ENCODE results near the gene GAL3ST2. TPM values are rescaled to one million over a fixed set of nuclear protein-coding genes. Genes with fewer than 3 reads are reported as not detected.

The GAL3ST2 gene
- total RNA-seq, 1 donor from 2014 or later, result 0.84 TPM

DNA sequence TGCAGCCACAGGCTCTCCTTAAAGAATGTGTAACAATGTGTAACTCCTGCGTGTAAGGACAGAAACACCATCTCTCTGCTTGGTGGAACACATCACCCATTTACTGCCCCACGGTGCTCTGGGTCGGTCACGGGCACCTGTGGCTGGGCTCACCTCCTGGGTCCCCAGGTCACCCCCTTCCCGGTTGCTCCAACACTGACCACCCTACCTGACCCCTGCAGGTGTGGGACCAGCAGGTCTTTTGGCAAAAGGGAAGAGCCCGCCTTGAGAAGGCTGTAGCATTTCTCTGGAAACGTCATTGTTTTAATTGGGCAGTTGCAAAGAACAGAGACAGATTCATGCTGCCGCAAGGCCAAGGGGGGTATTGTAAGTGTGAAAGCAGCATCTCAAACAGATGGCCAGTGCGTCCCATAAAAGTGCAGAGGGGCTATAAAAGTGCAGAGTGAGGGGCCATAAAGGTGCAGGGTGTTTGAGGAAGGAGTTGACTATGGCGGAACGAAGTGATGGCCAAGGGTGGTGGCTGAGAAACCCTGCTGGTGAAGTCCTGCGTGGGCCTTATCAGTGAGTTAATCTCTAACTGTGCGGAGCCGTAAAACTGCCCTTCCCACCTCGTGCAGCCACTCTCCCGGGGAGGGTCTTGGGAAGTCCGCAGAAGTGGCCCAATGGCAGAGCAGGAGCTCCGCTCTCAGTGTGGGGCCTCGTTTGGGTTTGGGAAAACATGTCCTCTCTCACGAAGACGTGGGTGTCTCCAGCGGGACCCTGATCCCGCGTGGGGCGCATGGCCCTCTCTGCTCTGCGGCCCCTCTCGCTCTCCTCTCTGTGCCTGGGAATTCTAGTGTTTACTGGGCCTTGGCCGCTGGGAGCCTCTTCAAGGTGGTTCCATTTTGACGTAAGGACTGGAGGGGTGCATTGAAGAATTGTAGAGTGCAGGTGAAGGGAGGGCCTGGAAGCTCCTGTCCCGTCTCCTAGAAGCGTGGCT lies 18.7 kb downstream of the GAL3ST2 start:
- no peaks in the 10 kb centered on the region for H3K36me3 Mint-ChIP-seq (ENCODE audit: insufficient read depth)
- TF ChIP-seq, protein P1, sequence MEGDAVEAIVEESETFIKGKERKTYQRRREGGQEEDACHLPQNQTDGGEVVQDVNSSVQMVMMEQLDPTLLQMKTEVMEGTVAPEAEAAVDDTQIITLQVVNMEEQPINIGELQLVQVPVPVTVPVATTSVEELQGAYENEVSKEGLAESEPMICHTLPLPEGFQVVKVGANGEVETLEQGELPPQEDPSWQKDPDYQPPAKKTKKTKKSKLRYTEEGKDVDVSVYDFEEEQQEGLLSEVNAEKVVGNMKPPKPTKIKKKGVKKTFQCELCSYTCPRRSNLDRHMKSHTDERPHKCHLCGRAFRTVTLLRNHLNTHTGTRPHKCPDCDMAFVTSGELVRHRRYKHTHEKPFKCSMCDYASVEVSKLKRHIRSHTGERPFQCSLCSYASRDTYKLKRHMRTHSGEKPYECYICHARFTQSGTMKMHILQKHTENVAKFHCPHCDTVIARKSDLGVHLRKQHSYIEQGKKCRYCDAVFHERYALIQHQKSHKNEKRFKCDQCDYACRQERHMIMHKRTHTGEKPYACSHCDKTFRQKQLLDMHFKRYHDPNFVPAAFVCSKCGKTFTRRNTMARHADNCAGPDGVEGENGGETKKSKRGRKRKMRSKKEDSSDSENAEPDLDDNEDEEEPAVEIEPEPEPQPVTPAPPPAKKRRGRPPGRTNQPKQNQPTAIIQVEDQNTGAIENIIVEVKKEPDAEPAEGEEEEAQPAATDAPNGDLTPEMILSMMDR (IDR thresholded peaks at IDR 0.05; ENCODE audit: unreplicated experiment), result no peak
- H3K9me3 Mint-ChIP-seq (ENCODE audit: low read depth), result peaks cover 13% of the 10 kb centered on the region
- peaks cover 2% of the 10 kb centered on the region for H3K27me3 Mint-ChIP-seq
- no peak overlapping the region for H3K4me3 Mint-ChIP-seq (ENCODE audit: low read depth)
- H3K4me1 Mint-ChIP-seq (ENCODE audit: low read depth), result no peaks in the 10 kb centered on the region
- no peak for DNase-seq (ENCODE audit: low spot score, unreplicated experiment)
- no peak overlapping the region for H3K27ac Mint-ChIP-seq

DNA sequence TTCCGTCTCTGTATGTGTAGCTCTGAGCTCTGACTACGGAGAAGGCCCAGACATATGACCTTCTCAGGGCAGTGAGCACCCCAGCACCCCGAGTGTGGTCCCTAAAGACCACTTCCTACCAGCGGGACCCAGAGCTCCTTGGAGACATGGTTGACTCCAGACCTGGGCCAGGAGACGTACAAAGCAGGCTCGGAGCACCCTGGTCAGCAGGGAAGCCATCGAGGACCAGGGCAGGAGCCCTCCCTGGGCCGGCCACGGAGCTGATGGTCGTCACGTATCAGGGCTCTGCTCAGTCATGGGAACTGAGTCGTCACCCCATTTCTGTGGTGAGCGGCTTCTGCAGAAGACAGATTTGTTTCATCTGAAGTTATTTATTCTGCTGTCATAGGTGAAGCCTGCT lies 19.6 kb downstream of the GAL3ST2 start:
- Mint-ChIP-seq H3K4me3 (ENCODE audit: low read depth) (no peak overlapping the region), H3K27me3 (peaks cover 5% of the 10 kb centered on the region), H3K36me3 (ENCODE audit: insufficient read depth) (no peaks in the 10 kb centered on the region), H3K27ac (no peak overlapping the region), H3K4me1 (ENCODE audit: low read depth) (no peaks in the 10 kb centered on the region), H3K9me3 (ENCODE audit: low read depth) (peaks cover 5% of the 10 kb centered on the region)
- no peak for DNase-seq (ENCODE audit: low spot score, unreplicated experiment)
- TF ChIP-seq, protein P1 (IDR thresholded peaks at IDR 0.05; ENCODE audit: unreplicated experiment), result no peak

DNA sequence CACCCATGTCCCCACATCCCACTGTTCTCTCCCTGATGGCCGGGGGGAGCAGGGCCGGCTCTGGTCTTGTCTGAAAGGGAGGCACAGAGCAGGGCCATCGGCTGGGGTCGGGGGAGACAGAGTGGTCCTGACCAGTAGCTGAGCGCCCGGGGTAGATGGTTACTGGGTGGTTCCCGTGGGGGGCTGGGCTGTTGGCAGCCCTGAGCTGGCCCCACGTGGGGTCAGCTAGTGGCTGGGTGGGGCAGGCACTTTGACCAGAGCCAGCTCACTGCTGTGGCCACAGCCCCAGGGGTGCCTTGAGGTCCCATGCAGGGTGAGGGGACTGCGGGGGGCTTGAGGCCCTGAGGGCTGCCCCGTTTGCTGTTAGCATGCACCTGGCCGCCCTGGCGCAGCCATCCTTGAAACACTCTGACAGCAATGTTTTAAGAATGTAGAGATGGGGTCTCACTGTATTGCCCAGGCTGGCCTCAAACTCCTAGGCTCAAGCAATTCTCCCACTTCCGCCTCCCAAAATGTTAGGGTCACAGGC lies 20.1 kb downstream of the GAL3ST2 start:
- peaks cover 5% of the 10 kb centered on the region for H3K9me3 Mint-ChIP-seq (ENCODE audit: low read depth)
- H3K4me3 Mint-ChIP-seq (ENCODE audit: low read depth), result no peak overlapping the region
- H3K4me1 Mint-ChIP-seq (ENCODE audit: low read depth), result no peaks in the 10 kb centered on the region
- H3K27ac Mint-ChIP-seq, result no peak overlapping the region
- H3K36me3 Mint-ChIP-seq (ENCODE audit: insufficient read depth), result no peaks in the 10 kb centered on the region
- TF ChIP-seq, protein P1 (IDR thresholded peaks at IDR 0.05; ENCODE audit: unreplicated experiment), result no peak
- peaks cover 5% of the 10 kb centered on the region for H3K27me3 Mint-ChIP-seq
- DNase-seq (ENCODE audit: low spot score, unreplicated experiment), result no peak

DNA sequence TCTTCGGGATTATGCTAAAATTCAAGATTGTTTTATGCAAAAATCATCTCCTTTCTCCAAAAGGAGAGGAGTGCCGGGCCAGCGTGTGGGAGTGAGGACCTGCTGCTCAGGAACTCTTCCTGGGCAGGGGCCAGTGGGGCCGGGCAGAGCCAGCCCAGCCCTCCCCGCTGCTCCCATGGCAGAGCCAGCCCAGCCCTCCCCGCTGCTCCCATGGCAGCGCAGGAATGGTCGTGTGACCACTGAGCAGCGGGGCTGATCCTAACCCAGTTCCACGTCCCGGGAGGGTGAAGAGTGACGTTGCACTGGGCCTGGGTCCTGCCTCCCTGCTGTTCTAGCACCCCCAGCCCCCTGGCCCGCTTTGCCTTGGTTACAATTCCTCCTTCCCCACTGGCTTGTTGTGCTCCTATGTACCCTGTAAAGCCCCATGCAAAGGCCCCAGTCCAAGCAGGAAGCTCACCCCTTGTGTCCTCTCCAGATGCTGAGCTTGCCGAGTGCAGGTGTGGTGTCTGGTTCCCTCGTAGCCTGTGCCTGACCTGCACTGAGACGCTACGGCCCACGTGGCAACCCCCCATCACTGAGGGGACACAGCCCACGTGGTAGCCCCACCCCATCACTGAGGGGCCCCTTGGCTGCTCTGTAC lies 20.9 kb downstream of the GAL3ST2 start:
- no peak overlapping the region for H3K4me3 Mint-ChIP-seq (ENCODE audit: low read depth)
- TF ChIP-seq, protein P1 (IDR thresholded peaks at IDR 0.05; ENCODE audit: unreplicated experiment), result no peak
- H3K27ac Mint-ChIP-seq, result no peak overlapping the region
- H3K4me1 Mint-ChIP-seq (ENCODE audit: low read depth), result no peaks in the 10 kb centered on the region
- H3K27me3 Mint-ChIP-seq, result peaks cover 5% of the 10 kb centered on the region
- no peaks in the 10 kb centered on the region for H3K36me3 Mint-ChIP-seq (ENCODE audit: insufficient read depth)
- H3K9me3 Mint-ChIP-seq (ENCODE audit: low read depth), result peaks cover 5% of the 10 kb centered on the region
- DNase-seq (ENCODE audit: low spot score, unreplicated experiment), result no peak

DNA sequence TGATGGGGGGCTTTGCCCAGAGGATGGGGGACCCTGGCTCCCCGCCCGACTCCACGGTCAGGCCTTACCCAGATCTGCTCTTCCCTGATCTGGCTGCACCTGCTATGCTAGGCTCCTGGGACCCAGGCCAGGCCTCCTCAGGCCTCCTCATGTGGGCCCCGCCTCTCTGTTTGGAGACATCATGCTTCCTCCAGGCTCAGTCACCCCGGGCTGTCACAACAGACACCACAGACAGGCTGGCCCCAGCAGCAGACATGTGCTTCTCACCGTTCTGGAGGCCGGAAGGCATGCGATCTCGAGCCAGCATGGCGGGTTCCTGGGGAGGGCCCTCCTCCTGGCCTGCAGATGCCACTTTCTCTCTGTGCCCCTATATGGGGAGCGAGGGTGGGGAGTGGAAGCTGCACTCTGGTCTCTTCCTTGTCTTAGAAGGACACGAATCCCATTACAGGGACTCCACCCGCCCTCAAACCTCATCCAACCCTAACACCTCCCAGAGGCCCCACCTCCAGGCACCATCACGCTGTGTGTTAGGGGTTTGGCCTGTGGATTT lies 21.5 kb downstream of the GAL3ST2 start:
- Mint-ChIP-seq H3K4me3 (ENCODE audit: low read depth) (no peak overlapping the region), H3K27me3 (peaks cover 5% of the 10 kb centered on the region), H3K4me1 (ENCODE audit: low read depth) (no peaks in the 10 kb centered on the region), H3K36me3 (ENCODE audit: insufficient read depth) (no peaks in the 10 kb centered on the region), H3K27ac (no peak overlapping the region), H3K9me3 (ENCODE audit: low read depth) (peaks cover 5% of the 10 kb centered on the region)
- DNase-seq (ENCODE audit: low spot score, unreplicated experiment), result no peak
- TF ChIP-seq, protein P1 (IDR thresholded peaks at IDR 0.05; ENCODE audit: unreplicated experiment), result no peak

Data from progenitor cell of endocrine pancreas (in vitro differentiated cells).